ENCODE measurements around the gene C10orf105.

Gene C10orf105

DNA sequence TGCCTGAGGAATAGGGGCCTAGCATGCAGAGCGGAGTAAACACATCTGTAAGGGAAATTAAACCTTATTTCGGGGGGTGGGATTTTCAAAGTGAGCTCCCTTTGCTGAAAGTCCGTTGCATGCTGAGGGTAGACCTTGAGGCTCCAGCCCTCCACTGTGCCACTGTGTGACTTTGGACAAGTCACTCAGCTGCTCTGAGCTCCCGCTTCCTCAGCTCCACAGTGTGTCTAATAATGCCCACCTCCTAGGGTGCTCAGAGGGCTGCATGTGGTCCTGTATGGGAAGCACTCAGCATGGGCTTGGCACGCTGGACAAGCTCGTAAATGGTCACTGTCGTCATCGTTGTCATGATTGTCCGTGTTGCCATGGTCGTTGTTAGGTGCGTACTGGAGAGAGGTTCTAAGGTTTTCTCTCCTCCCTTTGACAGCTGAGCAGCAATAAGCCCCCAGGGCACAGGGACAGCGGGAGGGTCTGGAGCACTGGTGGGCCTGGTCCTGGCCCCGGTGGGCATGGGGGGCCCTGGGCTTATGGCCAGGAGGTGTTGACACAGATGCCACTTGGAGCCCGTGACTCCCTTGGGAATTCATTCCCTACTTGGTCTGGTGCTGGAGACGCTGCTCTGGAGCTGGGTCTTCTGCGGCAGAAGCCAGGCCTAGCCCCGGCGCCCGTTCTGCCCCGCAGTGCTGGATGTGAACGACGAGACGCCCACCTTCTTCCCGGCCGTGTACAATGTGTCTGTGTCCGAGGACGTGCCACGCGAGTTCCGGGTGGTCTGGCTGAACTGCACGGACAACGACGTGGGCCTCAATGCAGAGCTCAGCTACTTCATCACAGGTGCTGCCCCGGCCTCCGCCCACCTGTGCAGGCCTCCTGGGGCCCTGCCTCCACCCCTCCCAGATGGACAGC, 13.1 kb downstream of the C10orf105 start:
- no peak overlapping the region for H3K4me3 ChIP-seq (ENCODE audit: low read depth, low read length)
- H3K27ac ChIP-seq (ENCODE audit: low read depth, low read length), result no peak overlapping the region
- no peaks in the 10 kb centered on the region; the same call in 1 of the 2 replicates for H3K4me1 ChIP-seq (ENCODE audit: control insufficient read depth, insufficient read depth, low read length)
- no peaks in the 10 kb centered on the region for H3K9me3 ChIP-seq (ENCODE audit: control insufficient read depth, insufficient read depth, low read depth, low read length)
- H3K36me3 ChIP-seq (ENCODE audit: control insufficient read depth, insufficient read depth, low read length), result no peaks in the 10 kb centered on the region
- H3K27me3 ChIP-seq (ENCODE audit: control insufficient read depth, insufficient read depth, low read length), result no peaks in the 10 kb centered on the region; the same call in 1 of the 2 replicates
- H3K9ac ChIP-seq (ENCODE audit: low read length), result no peak overlapping the region

DNA sequence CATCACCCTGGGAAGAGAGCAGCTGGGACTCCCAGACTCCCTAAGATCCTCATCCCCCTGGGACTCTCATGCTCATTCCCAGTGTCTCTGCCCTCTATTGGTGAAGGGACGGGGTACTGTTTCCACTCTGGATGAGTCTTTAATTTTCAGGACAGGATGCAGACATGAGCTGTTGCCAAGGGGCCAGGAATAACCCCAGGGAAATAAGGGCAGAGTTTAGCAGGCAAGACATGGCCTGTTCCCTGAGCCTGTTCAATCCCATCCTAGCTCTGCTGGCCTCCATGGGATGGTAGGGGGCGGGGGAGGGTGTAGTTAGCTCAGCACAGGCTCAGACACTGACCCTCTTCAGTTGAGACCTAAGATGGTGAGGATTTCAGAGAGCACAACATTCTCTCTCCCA, 14.0 kb downstream of the C10orf105 start:
- Histone ChIP-seq H3K9me3 (ENCODE audit: control insufficient read depth, insufficient read depth, low read depth, low read length) (no peaks in the 10 kb centered on the region), H3K9ac (ENCODE audit: low read length) (no peak overlapping the region), H3K4me1 (ENCODE audit: control insufficient read depth, insufficient read depth, low read length) (no peaks in the 10 kb centered on the region; the same call in 1 of the 2 replicates), H3K36me3 (ENCODE audit: control insufficient read depth, insufficient read depth, low read length) (no peaks in the 10 kb centered on the region), H3K27me3 (ENCODE audit: control insufficient read depth, insufficient read depth, low read length) (no peaks in the 10 kb centered on the region; the same call in 1 of the 2 replicates), H3K4me3 (ENCODE audit: low read depth, low read length) (no peak overlapping the region), H3K27ac (ENCODE audit: low read depth, low read length) (no peak overlapping the region)

DNA sequence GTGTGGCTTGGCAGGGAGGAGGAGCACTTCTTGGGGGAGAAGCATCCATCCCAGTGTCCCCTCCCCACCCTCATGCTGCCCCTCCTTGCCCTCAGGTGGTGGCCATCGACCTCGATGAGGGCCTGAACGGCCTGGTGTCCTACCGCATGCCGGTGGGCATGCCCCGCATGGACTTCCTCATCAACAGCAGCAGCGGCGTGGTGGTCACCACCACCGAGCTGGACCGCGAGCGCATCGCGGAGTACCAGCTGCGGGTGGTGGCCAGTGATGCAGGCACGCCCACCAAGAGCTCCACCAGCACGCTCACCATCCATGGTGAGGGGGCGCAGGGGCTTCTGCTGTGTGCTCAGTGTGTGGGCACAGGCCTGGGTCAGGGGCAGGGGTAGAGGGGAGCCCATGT, 14.8 kb downstream of the C10orf105 start:
- Histone ChIP-seq H3K36me3 (ENCODE audit: control insufficient read depth, insufficient read depth, low read length) (no peaks in the 10 kb centered on the region), H3K4me3 (ENCODE audit: low read depth, low read length) (no peak overlapping the region), H3K9me3 (ENCODE audit: control insufficient read depth, insufficient read depth, low read depth, low read length) (no peaks in the 10 kb centered on the region), H3K4me1 (ENCODE audit: control insufficient read depth, insufficient read depth, low read length) (no peaks in the 10 kb centered on the region; the same call in 1 of the 2 replicates), H3K9ac (ENCODE audit: low read length) (no peak overlapping the region), H3K27ac (ENCODE audit: low read depth, low read length) (no peak overlapping the region), H3K27me3 (ENCODE audit: control insufficient read depth, insufficient read depth, low read length) (no peaks in the 10 kb centered on the region; the same call in 1 of the 2 replicates)

DNA sequence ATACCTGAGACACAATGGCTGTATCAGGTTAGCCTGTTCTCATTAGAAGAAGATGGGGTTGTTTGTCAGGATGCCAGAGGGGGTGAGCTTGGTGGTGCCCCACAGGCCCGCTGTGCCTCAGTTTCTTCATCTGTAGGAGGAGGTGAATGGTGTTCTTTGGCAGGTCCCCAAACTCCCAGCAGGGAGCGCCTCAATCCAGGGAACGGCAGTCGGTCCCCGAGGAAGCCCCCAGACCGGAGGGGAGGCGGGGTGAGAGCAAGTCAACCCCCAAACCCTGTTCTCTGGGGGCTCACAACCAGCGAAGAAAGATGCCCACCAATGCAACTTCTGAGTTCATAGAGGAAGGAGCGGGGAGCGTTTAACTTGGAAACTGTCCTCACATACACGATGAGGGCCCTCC, 16.0 kb downstream of the C10orf105 start:
- Histone ChIP-seq H3K9ac (ENCODE audit: low read length) (no peak overlapping the region), H3K9me3 (ENCODE audit: control insufficient read depth, insufficient read depth, low read depth, low read length) (no peaks in the 10 kb centered on the region), H3K4me1 (ENCODE audit: control insufficient read depth, insufficient read depth, low read length) (no peaks in the 10 kb centered on the region; the same call in 1 of the 2 replicates), H3K27ac (ENCODE audit: low read depth, low read length) (no peak overlapping the region), H3K36me3 (ENCODE audit: control insufficient read depth, insufficient read depth, low read length) (no peaks in the 10 kb centered on the region), H3K27me3 (ENCODE audit: control insufficient read depth, insufficient read depth, low read length) (no peaks in the 10 kb centered on the region), H3K4me3 (ENCODE audit: low read depth, low read length) (no peak overlapping the region)

DNA sequence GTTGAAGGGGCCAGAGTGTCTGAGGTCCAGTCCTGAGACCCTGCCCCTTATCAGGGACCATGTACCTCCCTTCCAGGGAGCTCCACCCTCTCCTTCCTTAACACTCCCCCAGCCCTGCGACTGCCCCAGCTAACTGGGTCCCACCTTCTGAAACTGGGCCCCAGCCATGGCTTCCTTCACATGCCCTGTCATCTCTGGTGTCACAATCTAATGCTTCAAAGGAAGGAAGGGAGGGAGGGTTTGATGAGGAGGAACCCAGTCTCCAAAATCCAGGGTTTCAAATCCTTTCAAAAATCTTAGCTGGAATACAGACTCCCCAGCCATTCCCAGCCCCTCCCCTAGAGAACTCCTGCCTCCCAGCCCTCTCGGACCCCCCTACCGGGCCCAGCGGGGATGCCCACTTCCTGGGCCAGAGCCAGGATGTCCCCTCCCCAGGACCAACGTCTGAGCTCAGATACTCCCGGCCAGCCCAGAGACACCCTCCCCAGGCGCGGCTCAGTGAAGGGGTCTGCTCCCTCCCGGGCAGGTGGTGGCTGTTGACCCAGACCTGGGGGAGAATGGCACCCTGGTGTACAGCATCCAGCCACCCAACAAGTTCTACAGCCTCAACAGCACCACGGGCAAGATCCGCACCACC, 18.0 kb downstream of the C10orf105 start:
- Histone ChIP-seq H3K4me3 (ENCODE audit: low read depth, low read length) (no peak overlapping the region), H3K9me3 (ENCODE audit: control insufficient read depth, insufficient read depth, low read depth, low read length) (no peaks in the 10 kb centered on the region)

DNA sequence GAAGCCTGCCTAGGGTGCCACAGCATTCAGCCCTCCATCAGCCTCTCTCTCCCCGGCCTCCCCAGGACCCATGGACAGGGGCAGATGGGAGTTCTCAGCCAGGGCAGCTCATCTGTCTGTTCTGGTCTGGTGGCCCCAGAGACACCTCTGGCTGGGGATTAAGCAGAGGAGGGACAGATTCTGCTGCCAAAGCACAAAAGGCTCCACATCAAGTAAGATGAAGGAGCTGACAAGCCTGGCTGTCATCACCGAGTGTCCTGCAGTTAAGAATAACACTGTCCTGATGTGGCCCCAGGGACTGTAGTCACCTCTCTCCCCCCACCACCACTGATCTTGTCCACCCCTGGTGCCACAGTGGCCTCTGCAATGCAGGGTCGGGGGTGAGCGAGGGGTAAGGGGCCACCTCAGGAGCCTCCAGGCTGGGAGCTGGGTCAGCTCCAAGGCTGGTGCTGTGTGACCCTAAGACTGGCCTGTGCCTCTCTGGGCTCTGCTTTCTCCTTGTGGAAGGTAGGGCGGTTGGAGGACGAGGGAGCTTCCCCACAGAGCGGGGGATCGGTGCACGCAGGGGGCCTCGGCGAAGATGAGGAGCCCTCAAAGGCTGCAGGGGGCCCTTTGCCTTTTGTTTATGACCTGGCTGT, 18.7 kb downstream of the C10orf105 start:
- Histone ChIP-seq H3K27me3 (ENCODE audit: control insufficient read depth, insufficient read depth, low read length) (no peaks in the 10 kb centered on the region), H3K4me1 (ENCODE audit: control insufficient read depth, insufficient read depth, low read length) (no peaks in the 10 kb centered on the region; the same call in 1 of the 2 replicates), H3K4me3 (ENCODE audit: low read depth, low read length) (no peak overlapping the region), H3K36me3 (ENCODE audit: control insufficient read depth, insufficient read depth, low read length) (no peaks in the 10 kb centered on the region), H3K27ac (ENCODE audit: low read depth, low read length) (no peak overlapping the region), H3K9ac (ENCODE audit: low read length) (no peak overlapping the region), H3K9me3 (ENCODE audit: control insufficient read depth, insufficient read depth, low read depth, low read length) (no peaks in the 10 kb centered on the region)

More for the DNA sequence above, 18.0 kb downstream of the C10orf105 start:
- Histone ChIP-seq H3K27ac (ENCODE audit: low read depth, low read length) (no peak overlapping the region), H3K27me3 (ENCODE audit: control insufficient read depth, insufficient read depth, low read length) (no peaks in the 10 kb centered on the region), H3K36me3 (ENCODE audit: control insufficient read depth, insufficient read depth, low read length) (no peaks in the 10 kb centered on the region), H3K9ac (ENCODE audit: low read length) (no peak overlapping the region), H3K4me1 (ENCODE audit: control insufficient read depth, insufficient read depth, low read length) (no peaks in the 10 kb centered on the region; the same call in 1 of the 2 replicates)

DNA sequence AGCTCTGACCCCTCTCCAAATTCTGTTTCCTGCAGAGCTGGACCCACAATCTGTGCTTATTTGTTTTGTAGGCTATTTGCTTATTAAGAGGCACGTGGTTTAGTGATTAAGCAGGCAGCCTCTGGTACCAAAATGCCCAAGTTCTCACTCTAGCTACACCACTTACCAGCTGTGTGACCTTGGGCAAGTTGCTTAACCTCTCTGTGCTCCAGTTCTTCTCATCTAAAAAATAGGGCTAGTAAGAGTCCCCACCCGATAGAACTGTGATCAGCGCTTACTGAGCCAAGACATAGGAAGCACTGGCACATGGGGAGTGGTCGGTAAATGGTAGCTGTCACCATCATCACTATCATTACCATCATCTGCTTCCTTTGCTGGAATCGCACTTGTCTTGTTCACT, 20.8 kb downstream of the C10orf105 start:
- no peaks in the 10 kb centered on the region for H3K27me3 ChIP-seq (ENCODE audit: control insufficient read depth, insufficient read depth, low read length)
- no peak overlapping the region for H3K27ac ChIP-seq (ENCODE audit: low read depth, low read length)
- H3K4me3 ChIP-seq (ENCODE audit: low read depth, low read length), result no peak overlapping the region
- H3K4me1 ChIP-seq (ENCODE audit: control insufficient read depth, insufficient read depth, low read length), result no peaks in the 10 kb centered on the region; the same call in 1 of the 2 replicates
- no peaks in the 10 kb centered on the region for H3K9me3 ChIP-seq (ENCODE audit: control insufficient read depth, insufficient read depth, low read depth, low read length)
- H3K9ac ChIP-seq (ENCODE audit: low read length), result no peak overlapping the region
- no peaks in the 10 kb centered on the region for H3K36me3 ChIP-seq (ENCODE audit: control insufficient read depth, insufficient read depth, low read length)

DNA sequence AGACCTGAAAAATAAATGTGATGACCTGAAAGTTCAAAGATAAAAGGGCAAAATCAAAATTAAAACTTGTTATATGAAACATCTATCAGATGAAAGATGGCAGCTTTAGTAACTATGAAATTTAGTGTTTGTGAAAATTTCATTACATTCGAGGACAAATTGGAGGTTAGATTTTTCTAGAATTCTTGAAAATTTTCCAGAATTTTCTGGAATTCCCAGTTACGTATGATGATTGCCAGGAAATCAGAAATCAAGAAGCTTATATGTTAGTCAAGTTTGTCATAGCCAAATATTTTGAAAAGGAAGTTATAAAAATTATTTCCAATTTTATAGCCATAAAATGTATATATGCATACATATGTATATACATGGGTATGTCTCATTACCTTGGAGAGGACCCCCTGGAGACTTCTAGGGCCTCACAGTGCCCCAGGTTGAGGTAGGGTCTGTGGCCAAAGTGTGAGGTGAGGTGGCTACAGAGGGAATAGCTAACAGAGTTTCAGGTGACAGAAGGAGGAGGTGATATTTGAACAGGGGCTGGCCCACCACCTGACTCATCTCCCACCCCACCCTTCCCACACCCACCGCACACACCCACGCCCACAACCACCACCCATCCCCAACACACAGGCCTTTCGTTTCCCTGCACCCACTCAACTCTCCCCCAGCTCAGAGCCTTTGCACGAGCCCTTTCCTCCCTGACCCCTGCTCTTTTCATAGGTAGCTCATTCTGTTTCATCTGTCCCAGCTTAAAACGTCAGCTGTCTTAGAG, 21.5 kb downstream of the C10orf105 start:
- H3K4me3 ChIP-seq (ENCODE audit: low read depth, low read length), result no peak overlapping the region
- no peak overlapping the region for H3K9ac ChIP-seq (ENCODE audit: low read length)
- no peaks in the 10 kb centered on the region for H3K27me3 ChIP-seq (ENCODE audit: control insufficient read depth, insufficient read depth, low read length)
- no peaks in the 10 kb centered on the region; the same call in 1 of the 2 replicates for H3K4me1 ChIP-seq (ENCODE audit: control insufficient read depth, insufficient read depth, low read length)
- H3K36me3 ChIP-seq (ENCODE audit: control insufficient read depth, insufficient read depth, low read length), result no peaks in the 10 kb centered on the region
- H3K27ac ChIP-seq (ENCODE audit: low read depth, low read length), result no peak overlapping the region
- H3K9me3 ChIP-seq (ENCODE audit: control insufficient read depth, insufficient read depth, low read depth, low read length), result no peaks in the 10 kb centered on the region

DNA sequence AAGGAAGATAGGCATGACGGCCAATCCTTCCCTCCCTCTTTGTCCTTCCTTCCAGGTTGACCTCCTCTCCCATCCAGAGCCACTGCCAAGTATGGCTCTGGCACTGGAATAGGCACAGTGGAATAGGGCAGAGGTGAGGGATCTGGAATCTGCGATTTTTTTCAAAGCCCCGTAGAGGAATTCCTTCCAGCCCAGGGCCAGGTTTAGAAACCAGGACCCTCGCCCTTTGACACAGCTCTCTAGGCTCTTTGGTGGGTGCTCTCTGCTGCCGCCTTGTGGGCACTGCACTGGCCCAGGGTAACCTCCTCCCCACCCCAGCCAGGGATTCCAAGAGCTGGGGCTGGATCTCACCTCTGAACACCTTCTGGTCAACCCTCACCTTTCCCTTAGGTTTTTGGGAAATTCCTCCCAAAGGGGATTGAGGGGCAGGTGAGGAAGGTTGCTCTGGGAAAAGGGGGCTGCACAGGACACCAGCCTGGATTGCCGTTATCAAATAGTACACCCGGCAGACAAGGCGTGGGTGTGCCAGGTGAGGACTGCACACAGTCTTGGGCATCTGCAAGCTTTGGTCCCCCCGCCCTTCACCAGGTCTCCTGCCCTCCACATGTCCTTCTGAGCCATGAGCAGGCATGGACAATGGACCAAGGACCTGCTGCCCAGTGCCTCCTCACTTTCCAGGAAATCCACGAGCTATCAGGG, 22.8 kb downstream of the C10orf105 start:
- H3K4me3 ChIP-seq (ENCODE audit: low read depth, low read length), result no peak overlapping the region
- no peak overlapping the region for H3K27ac ChIP-seq (ENCODE audit: low read depth, low read length)
- 0 out of 2 replicates have a peak, but pooled peaks cover under 1% of the 10 kb centered on the region for H3K9me3 ChIP-seq (ENCODE audit: control insufficient read depth, insufficient read depth, low read depth, low read length)
- H3K36me3 ChIP-seq (ENCODE audit: control insufficient read depth, insufficient read depth, low read length), result no peaks in the 10 kb centered on the region
- H3K27me3 ChIP-seq (ENCODE audit: control insufficient read depth, insufficient read depth, low read length), result no peaks in the 10 kb centered on the region
- H3K9ac ChIP-seq (ENCODE audit: low read length), result no peak overlapping the region
- H3K4me1 ChIP-seq (ENCODE audit: control insufficient read depth, insufficient read depth, low read length), result no peaks in the 10 kb centered on the region; the same call in 1 of the 2 replicates
